CD14-positive monocyte (primary cell): Measurements from ENCODE around the gene PADI1. TPM values are rescaled to one million over a fixed set of nuclear protein-coding genes. Genes with fewer than 3 reads are reported as not detected.

Experiments used
- DNase-seq, 3 donors: peaks; one replicate each; pipeline ENCODE4 v3.0.0-alpha.2; 2011 to 2022
- H2AFZ ChIP-seq: 2 replicates; pipeline ENCODE4 v1.6.0; 2012; ENCODE audit warnings: mild to moderate bottlenecking, low read depth, low read length, inconsistent platforms; ENCODE audit not compliant: insufficient read depth, poor library complexity, severe bottlenecking
- H3K27ac ChIP-seq, 2 donors: 1 replicate in 1 of 2; 2 replicates in 1 of 2; pipeline ENCODE4 v1.5.1; 2012 to 2013; ENCODE audit warnings: low read length in 2 of 2, control low read depth in 1 of 2, inconsistent platforms in 1 of 2, low read depth in 1 of 2, mild to moderate bottlenecking in 1 of 2
- H3K27me3 ChIP-seq, 2 donors: one replicate each; pipeline versions ENCODE4 v1.6.0 to v1.6.1; 2011 to 2013; ENCODE audit warnings: low read length in 2 of 2; ENCODE audit not compliant: control insufficient read depth in 2 of 2, insufficient read depth in 2 of 2
- H3K36me3 ChIP-seq, 2 donors: replicated peaks in 1 of 2; 1 replicate in 1 of 2; 2 replicates in 1 of 2; pipeline versions ENCODE4 v1.5.1 to v1.6.1; 2012 to 2013; ENCODE audit warnings: low read length in 2 of 2, control low read depth in 1 of 2, inconsistent platforms in 1 of 2, mild to moderate bottlenecking in 1 of 2; ENCODE audit not compliant: insufficient read depth in 2 of 2, control insufficient read depth in 1 of 2
- H3K4me1 ChIP-seq, 2 donors: 1 replicate in 1 of 2; 2 replicates in 1 of 2; pipeline versions ENCODE4 v1.5.1 to v1.6.1; 2012 to 2013; ENCODE audit warnings: low read length in 2 of 2, control low read depth in 1 of 2, inconsistent platforms in 1 of 2, mild to moderate bottlenecking in 1 of 2, moderate library complexity in 1 of 2; ENCODE audit not compliant: insufficient read depth in 2 of 2, control insufficient read depth in 1 of 2
- H3K4me2 ChIP-seq: replicated peaks from 2 replicates; pipeline ENCODE3; 2012; ENCODE audit warnings: low read length, moderate library complexity, mild to moderate bottlenecking; ENCODE audit not compliant: poor library complexity, severe bottlenecking; ENCODE audit errors: extremely low read depth
- H3K4me3 ChIP-seq, 3 experiments: fragments of 200-600 bp in 1 of 3; sonication (generic) in 1 of 3; replicated peaks in 1 of 3; 1 replicate in 2 of 3; 2 replicates in 1 of 3; pipeline ENCODE4 v1.5.1; 2011 to 2013; ENCODE audit warnings: low read length in 3 of 3, mild to moderate bottlenecking in 3 of 3, control low read depth in 2 of 3, low read depth in 2 of 3, inconsistent platforms in 1 of 3, moderate library complexity in 1 of 3
- H3K79me2 ChIP-seq: 2 replicates; pipeline ENCODE4 v1.6.0; 2012; ENCODE audit warnings: mild to moderate bottlenecking, control low read depth, inconsistent platforms, low read length, moderate library complexity; ENCODE audit not compliant: insufficient read depth
- H3K9ac ChIP-seq: 2 replicates; pipeline ENCODE4 v1.6.0; 2017; ENCODE audit warnings: low read length, mild to moderate bottlenecking; ENCODE audit not compliant: insufficient read depth, poor library complexity, severe bottlenecking
- H3K9me3 ChIP-seq, 2 donors: replicated peaks in 1 of 2; 1 replicate in 1 of 2; 2 replicates in 1 of 2; pipeline versions ENCODE4 v1.5.1 to v1.6.1; 2012 to 2013; ENCODE audit warnings: low read length in 2 of 2, control low read depth in 1 of 2; ENCODE audit not compliant: control insufficient read depth in 1 of 2, insufficient read depth in 1 of 2
- H4K20me1 ChIP-seq: 2 replicates; pipeline ENCODE4 v1.6.0; 2012; ENCODE audit warnings: mild to moderate bottlenecking, low read length, control low read depth, moderate library complexity; ENCODE audit not compliant: insufficient read depth
- H3K27ac Mint-ChIP-seq, 7 donors: one replicate each; pipeline ENCODE4 v1.8.0; 2020; ENCODE audit warnings: mild to moderate bottlenecking in 7 of 7, mixed read lengths in 7 of 7, moderate library complexity in 6 of 7, inconsistent platforms in 2 of 7
- H3K27me3 Mint-ChIP-seq, 3 donors: one replicate each; pipeline ENCODE4 v1.8.0; 2021 to 2022; ENCODE audit warnings: low read depth in 3 of 3, mild to moderate bottlenecking in 3 of 3, mixed read lengths in 3 of 3, moderate library complexity in 3 of 3, inconsistent platforms in 1 of 3
- H3K36me3 Mint-ChIP-seq, 2 donors: one replicate each; pipeline ENCODE4 v1.8.0; 2020; ENCODE audit warnings: mixed read lengths in 2 of 2, inconsistent platforms in 1 of 2, mild to moderate bottlenecking in 1 of 2
- H3K4me1 Mint-ChIP-seq: one replicate; pipeline ENCODE4 v1.8.0; 2020; ENCODE audit warnings: mild to moderate bottlenecking, mixed read lengths
- H3K4me3 Mint-ChIP-seq, 2 donors: one replicate each; pipeline ENCODE4 v1.8.0; 2020; ENCODE audit warnings: mild to moderate bottlenecking in 2 of 2, mixed read lengths in 2 of 2, moderate library complexity in 1 of 2
- H3K9me3 Mint-ChIP-seq, 7 donors: one replicate each; pipeline ENCODE4 v1.8.0; 2020 to 2022; ENCODE audit warnings: mixed read lengths in 7 of 7, mild to moderate bottlenecking in 6 of 7, moderate library complexity in 6 of 7, inconsistent platforms in 2 of 7
- CTCF ChIP-seq: fragments of 200-600 bp; IDR thresholded peaks from one replicate; pipeline ENCODE4 v1.8.0; 2022; ENCODE audit warnings: antibody characterized with exemption, mild to moderate bottlenecking
- WGBS: methylation state at CpG from one replicate; pipeline ENCODE4 v1.1.5; 2013; ENCODE audit warnings: missing lambda C conversion rate; ENCODE audit not compliant: insufficient coverage; 5-methylcytosine and 5-hydroxymethylcytosine counted together
- intact Hi-C, 2 donors: fragments of 100-400 bp; cut with micrococcal nuclease; formaldehyde crosslinking; loops; one replicate each; pipeline versions ENCODE4 v1.15.0 to v1.15.1; 2023
- polyA plus RNA-seq, 3 donors: library from polyadenylated mRNA; depleted of rRNA in 1 of 3; unstranded in 2 of 3; stranded (reverse) in 1 of 3; fragments of 300-500 nt in 2 of 3; fragments of >200 nt in 1 of 3; fragmentation: Illumina TruSeq in 2 of 3; gene quantifications; 1 replicate in 2 of 3; 2 replicates in 1 of 3; pipeline ENCODE4 v1.2.3, GENCODE V29; 2012 to 2021

The PADI1 gene
- polyA plus RNA-seq, 3 donors: not detected

GRCh38 chr1:17272066-17272465, 67.1 kb downstream of the PADI1 start:
- no peaks in the 10 kb centered on the region for H4K20me1 ChIP-seq
- H3K4me1 ChIP-seq: peaks cover 22 to 29% of the 10 kb centered on the region in 2 donors
- H3K9me3 ChIP-seq: no peaks in the 10 kb centered on the region
- no peak overlapping the region for H3K27ac ChIP-seq
- TF ChIP-seq CTCF: no peak
- intact Hi-C loops: no loop called here
- no peak overlapping the region for H3K4me2 ChIP-seq
- Mint-ChIP-seq H3K9me3 (no peaks in the 10 kb centered on the region), H3K27me3 (peaks cover 0 to 3% (median 2%) of the 10 kb centered on the region in 3 donors), H3K36me3 (no peaks in the 10 kb centered on the region), H3K4me3 (no peak overlapping the region), H3K27ac (no peak overlapping the region), H3K4me1 (peaks cover 33% of the 10 kb centered on the region)
- no peak overlapping the region for H3K4me3 ChIP-seq
- H2AFZ ChIP-seq: no peak overlapping the region
- DNase-seq: no peak
- 94% methylated on average over 5 of the region's 6 CpGs for WGBS
- no peak overlapping the region for H3K9ac ChIP-seq
- H3K36me3 ChIP-seq: no peaks in the 10 kb centered on the region
- no peaks in the 10 kb centered on the region for H3K79me2 ChIP-seq
- H3K27me3 ChIP-seq: no peaks in the 10 kb centered on the region

- no peaks in the 10 kb centered on the region for H3K9me3 Mint-ChIP-seq
- H3K9ac ChIP-seq: no peak overlapping the region
- H3K36me3 Mint-ChIP-seq: no peaks in the 10 kb centered on the region
- H3K4me1 Mint-ChIP-seq: peaks cover 37% of the 10 kb centered on the region
- H3K4me3 Mint-ChIP-seq: no peak overlapping the region
- H3K27me3 Mint-ChIP-seq: peaks cover 0 to 3% (median 2%) of the 10 kb centered on the region in 3 donors
- peak overlapping the region in 2 of 7 donors; percentile 24 to 58 for H3K27ac Mint-ChIP-seq
- H3K79me2 ChIP-seq: no peaks in the 10 kb centered on the region
- H3K9me3 ChIP-seq: no peaks in the 10 kb centered on the region
- no peak overlapping the region for H3K4me2 ChIP-seq
- no peaks in the 10 kb centered on the region for H3K27me3 ChIP-seq
- no peak for DNase-seq
- no peak overlapping the region for H3K4me3 ChIP-seq
- TF ChIP-seq CTCF: no peak
- no CpG with 5 or more reads among the region's 4 CpGs for WGBS
- peaks cover 28 to 29% of the 10 kb centered on the region in 2 donors for H3K4me1 ChIP-seq
- intact Hi-C loops: no loop called here
- H4K20me1 ChIP-seq: no peaks in the 10 kb centered on the region
- no peak overlapping the region for H2AFZ ChIP-seq
- H3K36me3 ChIP-seq: no peaks in the 10 kb centered on the region
- H3K27ac ChIP-seq: no peak overlapping the region
Observed at GRCh38 chr1:17272646-17273045, 67.7 kb downstream of the PADI1 start.
